MG63 (cell line): ENCODE data around the gene RAC3. TPM values are rescaled to one million over a fixed set of nuclear protein-coding genes. Genes with fewer than 3 reads are reported as not detected.

ENCODE experiments used
- DNase-seq: peaks from one replicate; pipeline ENCODE4 v3.0.0-alpha.2; 2020
- H3K27me3 ChIP-seq: fragments of 250-450 bp; sonication (Bioruptor Pico); 2 replicates; pipeline ENCODE4 v1.5.1; 2020; ENCODE audit warnings: mild to moderate bottlenecking, moderate library complexity
- H3K36me3 ChIP-seq: fragments of 250-450 bp; sonication (Bioruptor Pico); 2 replicates; pipeline ENCODE4 v1.5.1; 2020; ENCODE audit warnings: mild to moderate bottlenecking, moderate library complexity
- H3K4me3 ChIP-seq: fragments of 250-450 bp; sonication (Bioruptor Pico); 2 replicates; pipeline ENCODE4 v1.5.1; 2020; ENCODE audit warnings: mild to moderate bottlenecking, moderate library complexity
- H3K9me3 ChIP-seq: fragments of 250-450 bp; sonication (Bioruptor Pico); 2 replicates; pipeline ENCODE4 v1.5.1; 2020; ENCODE audit warnings: mild to moderate bottlenecking, moderate library complexity
- total RNA-seq: library from RNA; depleted of rRNA; stranded (reverse); fragments of >200 nt; shearing (Covaris generic); gene quantifications from 2 replicates; pipeline ENCODE4 v1.2.3, GENCODE V29; 2014; ENCODE audit warnings: low replicate concordance

RAC3 gene
- total RNA-seq, 1 experiment from 2014 or later = 18.4 TPM

DNA sequence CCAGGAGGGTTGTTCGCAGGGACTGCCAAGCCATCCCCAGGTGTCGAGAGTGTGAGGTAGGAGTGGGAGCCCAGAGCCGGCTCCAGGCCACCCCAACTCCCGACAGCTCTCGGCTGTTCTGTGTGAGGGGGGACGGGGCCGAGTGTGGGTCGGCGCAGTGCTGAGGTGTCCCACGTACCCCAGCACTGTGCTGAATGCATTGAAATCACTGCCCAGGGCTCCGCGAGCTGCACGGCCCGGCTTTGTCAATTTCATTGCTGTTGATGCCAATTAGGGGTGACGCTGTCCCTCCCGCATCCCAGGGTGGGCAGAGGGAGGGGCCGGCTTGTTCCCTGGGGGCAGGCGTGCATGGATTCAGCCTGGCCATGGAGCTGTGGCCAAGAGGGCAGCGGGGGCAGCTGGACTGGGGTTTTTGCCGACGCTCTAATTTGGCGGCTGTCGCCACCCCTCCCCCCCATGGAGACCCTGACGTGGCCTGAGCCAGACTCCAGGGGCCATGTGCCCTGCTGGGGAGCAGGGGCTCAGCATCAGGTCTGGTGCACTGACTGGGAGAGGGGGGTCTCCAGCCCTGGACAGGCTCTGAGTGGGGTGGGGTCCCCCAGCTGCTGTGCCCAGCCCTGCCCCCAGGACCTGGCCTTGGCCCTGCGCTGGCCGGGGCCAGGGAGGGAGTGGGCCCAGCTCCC, 23.1 kb upstream of the RAC3 start:
- H3K4me3 ChIP-seq = no peak overlapping the region
- DNase-seq = no peak
- H3K9me3 ChIP-seq = no peaks in the 10 kb centered on the region
- H3K27me3 ChIP-seq = no peaks in the 10 kb centered on the region
- peaks cover 8% of the 10 kb centered on the region for H3K36me3 ChIP-seq

- no peak overlapping the region for H3K4me3 ChIP-seq
- H3K36me3 ChIP-seq = peaks cover 8% of the 10 kb centered on the region
- H3K9me3 ChIP-seq = no peaks in the 10 kb centered on the region
- DNase-seq = no peak
- H3K27me3 ChIP-seq = no peaks in the 10 kb centered on the region
Measured at GRCh38 chr17:82008941-82009405, 22.5 kb upstream of the RAC3 start.

DNA sequence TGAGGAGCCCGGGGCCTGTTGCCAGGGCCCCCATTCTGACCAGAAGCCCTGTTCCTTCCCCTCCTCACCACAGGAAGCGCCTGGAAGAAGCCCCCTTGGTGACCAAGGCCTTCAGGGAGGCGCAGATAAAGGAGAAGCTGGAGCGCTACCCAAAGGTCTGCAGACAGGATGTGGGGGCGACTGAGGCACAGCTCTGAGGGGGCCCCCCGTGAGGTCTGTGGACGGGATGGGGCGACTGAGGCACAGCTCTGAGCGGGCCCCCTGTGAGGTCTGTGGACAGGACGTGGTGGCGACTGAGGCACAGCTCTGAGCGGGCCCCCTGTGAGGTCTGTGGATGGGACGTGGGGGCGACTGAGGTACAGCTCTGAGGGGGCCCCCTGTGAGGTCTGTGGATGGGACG, 22.1 kb upstream of the RAC3 start:
- H3K27me3 ChIP-seq = no peaks in the 10 kb centered on the region
- DNase-seq = no peak
- H3K4me3 ChIP-seq = no peak overlapping the region
- no peaks in the 10 kb centered on the region for H3K9me3 ChIP-seq
- H3K36me3 ChIP-seq = peaks cover 6% of the 10 kb centered on the region

DNA sequence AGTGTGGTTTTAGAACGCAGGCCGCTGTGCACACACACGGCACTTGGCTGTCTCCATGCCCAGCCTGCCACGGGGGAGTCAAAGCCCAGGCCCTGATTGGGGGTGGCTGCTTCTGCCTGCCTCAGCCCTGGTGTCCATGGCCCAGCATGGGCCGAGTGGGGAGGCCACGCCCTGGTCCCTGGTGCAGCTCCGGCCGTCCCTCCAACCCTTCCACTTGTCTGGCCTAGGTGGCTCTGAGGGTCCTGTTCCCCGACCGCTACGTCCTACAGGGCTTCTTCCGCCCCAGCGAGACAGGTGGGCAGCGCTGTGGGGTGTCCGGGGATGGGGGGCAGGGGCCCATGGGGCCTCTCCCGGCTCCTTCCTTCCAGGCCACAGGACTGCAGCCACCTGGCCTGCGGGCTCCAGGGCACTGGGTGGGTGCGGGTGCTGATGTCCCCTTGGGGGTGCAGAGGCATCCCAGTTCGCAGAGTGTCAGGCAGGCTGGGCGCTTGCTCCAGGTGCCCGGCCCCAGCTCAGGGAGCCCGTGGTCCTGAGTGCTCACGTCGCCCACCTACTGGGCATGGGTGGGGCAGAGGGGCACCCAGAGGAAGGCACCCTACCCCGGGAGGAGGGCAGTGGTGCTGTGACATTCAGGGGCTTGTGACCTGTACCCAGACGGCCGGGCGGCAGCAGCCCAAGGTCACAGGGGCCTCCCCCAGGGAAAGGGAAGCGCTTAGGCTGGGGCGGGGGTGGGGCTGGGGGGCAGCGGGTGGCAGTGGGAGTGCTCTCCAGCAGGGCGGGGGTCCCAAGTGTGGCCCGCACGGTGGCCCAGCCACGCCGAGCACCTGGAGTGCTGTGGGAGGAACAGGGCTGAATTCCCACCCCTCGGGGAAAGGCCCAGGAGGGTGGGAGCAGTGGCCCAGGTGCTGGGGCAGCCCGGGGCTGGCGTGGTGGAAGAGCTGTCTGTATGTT, 20.6 kb upstream of the RAC3 start:
- Histone ChIP-seq H3K4me3 (no peak overlapping the region), H3K27me3 (no peaks in the 10 kb centered on the region), H3K9me3 (no peaks in the 10 kb centered on the region), H3K36me3 (peaks cover 6% of the 10 kb centered on the region)
- no peak for DNase-seq

DNA sequence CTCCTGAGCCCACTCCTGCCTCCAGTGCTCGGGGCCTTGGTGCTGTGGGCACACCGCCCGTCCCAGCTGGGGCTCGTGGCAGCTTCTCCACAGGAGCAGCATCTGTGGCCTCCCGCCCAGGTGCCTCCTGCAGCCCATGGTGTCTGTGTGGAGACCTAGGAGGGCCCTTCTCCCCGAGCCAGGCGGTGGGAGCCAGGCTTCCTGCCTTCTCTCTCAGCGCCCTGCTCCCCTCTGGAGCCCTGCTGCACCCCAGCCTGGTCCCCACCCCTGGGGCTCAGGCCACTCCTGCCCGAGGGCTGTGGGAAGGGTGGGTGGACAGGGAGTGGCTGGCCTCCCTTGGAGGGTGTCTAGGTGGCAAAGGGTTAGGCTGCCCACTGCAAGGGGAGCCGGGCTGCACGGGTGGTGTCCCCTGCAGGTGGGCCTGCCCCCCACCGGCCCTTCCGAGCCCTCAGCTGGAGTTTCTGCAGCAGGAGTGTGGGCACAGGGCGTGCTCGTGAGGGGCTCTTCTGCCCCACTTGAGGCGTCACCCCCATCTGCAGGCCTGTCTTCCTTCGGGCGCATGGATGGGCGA, 19.8 kb upstream of the RAC3 start:
- Histone ChIP-seq H3K36me3 (peaks cover 6% of the 10 kb centered on the region), H3K4me3 (no peak overlapping the region), H3K27me3 (no peaks in the 10 kb centered on the region), H3K9me3 (no peaks in the 10 kb centered on the region)
- no peak for DNase-seq

GRCh38 chr17:82012261-82012639, 19.2 kb upstream of the RAC3 start:
- no peaks in the 10 kb centered on the region for H3K27me3 ChIP-seq
- H3K9me3 ChIP-seq = no peaks in the 10 kb centered on the region
- H3K36me3 ChIP-seq = peaks cover under 1% of the 10 kb centered on the region; the same call in 1 of the 2 replicates
- no peak for DNase-seq
- H3K4me3 ChIP-seq = no peak overlapping the region

DNA sequence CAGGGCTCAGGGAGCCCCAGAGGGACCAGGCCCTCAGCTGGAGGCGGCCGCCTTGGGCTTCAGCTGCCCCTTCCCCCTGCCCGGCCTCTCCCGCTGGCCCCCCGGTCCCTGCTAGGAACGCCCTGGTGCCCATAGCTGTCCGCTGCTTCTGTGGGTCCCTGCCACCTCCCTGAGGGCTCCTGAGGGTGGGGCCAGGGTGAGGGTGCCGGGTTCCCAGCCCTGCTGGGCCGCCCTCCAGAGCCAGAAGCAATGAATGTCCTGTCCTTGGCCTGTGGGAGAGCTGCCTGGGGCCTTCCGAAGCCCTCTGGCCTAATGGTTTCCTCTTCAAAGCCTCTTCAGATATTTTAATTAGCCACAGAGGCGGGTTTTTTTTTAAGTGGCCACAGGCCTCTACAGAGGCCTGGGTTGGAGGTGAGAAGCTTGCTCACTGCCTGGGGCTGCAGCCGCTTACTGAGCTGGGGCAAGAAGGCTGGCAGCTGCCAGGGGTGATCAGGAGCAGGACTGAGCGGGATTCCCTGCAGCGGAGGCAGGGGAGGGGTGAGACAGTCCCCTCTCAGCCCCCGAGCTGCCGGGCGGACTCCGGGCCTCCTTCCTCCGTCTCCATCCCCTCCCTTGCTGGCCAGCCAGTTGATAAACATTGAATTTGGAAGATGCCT, 18.7 kb upstream of the RAC3 start:
- Histone ChIP-seq H3K9me3 (no peaks in the 10 kb centered on the region), H3K27me3 (no peaks in the 10 kb centered on the region), H3K4me3 (no peak overlapping the region), H3K36me3 (peaks cover 3% of the 10 kb centered on the region)
- DNase-seq = no peak

GRCh38 chr17:82013341-82013740, 18.1 kb upstream of the RAC3 start:
- H3K36me3 ChIP-seq = peaks cover 7% of the 10 kb centered on the region
- DNase-seq = no peak
- no peaks in the 10 kb centered on the region for H3K27me3 ChIP-seq
- no peak overlapping the region for H3K4me3 ChIP-seq
- no peaks in the 10 kb centered on the region for H3K9me3 ChIP-seq

DNA sequence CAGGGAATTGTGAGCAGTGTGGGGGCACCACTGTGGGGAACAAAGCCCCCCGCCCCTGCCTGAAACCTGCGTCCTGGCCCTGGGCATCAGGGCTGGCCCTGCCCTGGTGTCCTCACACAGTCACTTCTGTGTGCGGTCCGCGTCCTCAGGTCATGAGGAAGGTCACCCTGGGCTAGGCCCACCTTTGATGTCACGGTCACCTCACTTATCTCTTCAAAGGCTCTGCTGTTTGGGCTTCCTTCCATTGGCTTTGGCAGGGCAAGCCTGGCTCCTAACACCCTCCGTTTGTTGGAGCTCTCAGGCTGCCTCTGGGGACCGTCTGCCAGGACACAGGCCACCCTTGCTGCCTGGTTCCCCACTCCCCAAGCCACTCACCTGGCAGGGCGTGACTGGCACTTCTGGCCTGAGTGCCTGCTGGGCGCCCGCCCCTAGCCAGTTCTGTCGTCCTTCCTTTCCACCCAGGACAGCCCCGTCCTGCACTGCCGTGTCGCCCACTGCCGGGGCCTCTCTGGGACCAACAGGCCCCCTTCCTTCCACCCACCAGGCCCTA, 17.6 kb upstream of the RAC3 start:
- no peak for DNase-seq
- Histone ChIP-seq H3K27me3 (no peaks in the 10 kb centered on the region), H3K36me3 (peaks cover 12% of the 10 kb centered on the region)

DNA sequence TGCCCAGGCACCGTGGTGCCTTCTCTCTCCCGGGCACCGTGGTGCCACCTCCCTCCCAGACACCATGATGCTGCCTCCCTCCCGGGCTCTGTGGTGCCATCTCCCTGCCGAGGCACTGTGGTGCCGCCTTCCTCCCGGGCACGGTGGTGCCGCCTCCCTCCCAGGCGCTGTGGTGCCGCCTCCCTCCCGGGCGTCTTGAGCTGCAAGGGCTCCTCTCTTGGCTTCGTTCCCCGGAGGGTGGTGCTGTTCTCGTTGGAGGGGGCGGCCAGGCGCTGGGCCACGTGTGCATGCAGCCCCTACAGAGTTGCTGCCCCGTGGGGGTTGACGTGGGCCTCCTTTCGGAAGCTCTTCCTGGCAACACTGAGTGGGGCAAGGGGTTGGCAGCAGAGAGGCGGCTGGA, 17.0 kb upstream of the RAC3 start:
- no peaks in the 10 kb centered on the region for H3K27me3 ChIP-seq
- no peak for DNase-seq
- peaks cover 16% of the 10 kb centered on the region for H3K36me3 ChIP-seq
- no peaks in the 10 kb centered on the region for H3K9me3 ChIP-seq
- no peak overlapping the region for H3K4me3 ChIP-seq

More for the DNA sequence above, 17.6 kb upstream of the RAC3 start:
- Histone ChIP-seq H3K4me3 (no peak overlapping the region), H3K9me3 (no peaks in the 10 kb centered on the region)

DNA sequence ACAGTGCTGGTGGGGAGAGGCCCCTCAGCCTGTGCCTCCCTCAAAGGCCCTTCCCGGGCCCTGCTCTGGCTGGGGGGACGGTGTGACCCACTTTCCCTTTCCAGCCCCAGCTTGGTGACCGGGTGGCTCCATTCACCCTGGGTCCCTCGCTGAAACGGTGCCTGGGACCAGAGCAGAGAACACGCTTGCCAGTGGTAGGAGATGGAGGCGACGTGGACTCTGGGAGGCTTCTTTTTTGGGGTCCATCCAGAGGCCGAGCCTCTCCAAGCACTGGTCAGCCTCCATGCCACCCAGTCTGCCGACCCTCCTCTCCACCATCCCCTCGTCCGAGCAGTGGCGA, 16.5 kb upstream of the RAC3 start:
- no peaks in the 10 kb centered on the region for H3K9me3 ChIP-seq
- H3K36me3 ChIP-seq = peaks cover 19% of the 10 kb centered on the region
- no peak overlapping the region for H3K4me3 ChIP-seq
- H3K27me3 ChIP-seq = no peaks in the 10 kb centered on the region
- no peak for DNase-seq

DNA sequence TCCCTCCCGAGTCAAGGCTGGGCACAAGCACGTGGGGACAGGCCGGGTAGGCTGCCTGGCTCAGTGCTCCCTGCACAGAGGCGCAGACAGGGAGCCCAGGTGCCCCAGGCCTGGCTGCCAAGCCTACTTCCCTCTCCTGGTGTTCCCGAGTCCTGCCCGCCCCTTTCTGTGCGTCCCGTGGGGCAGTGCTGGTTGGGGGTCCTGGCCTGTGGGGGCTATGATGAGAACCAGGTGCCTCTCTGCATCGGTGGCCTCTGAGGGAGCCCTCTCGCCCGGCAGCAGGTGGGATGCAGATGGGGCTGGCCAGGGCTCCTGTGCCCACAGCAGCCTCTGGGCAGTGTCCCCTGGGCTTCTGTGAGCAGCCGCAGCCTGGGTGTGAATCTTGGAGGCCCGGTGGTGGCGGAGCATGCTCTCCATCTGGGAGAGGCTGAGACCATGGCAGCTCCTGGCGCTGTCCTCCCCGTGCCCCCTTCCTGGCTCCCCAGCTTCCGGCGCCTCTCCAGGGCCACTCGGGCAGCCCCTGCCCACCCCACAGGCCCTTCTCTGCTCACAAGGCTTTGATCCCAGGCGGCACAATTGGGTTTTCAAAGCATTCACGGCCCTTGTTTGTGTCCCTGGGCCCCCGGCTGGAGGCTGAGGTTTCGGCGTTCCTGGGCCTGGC, 16.0 kb upstream of the RAC3 start:
- DNase-seq = no peak
- Histone ChIP-seq H3K9me3 (no peaks in the 10 kb centered on the region), H3K36me3 (peaks cover 21% of the 10 kb centered on the region)

DNA sequence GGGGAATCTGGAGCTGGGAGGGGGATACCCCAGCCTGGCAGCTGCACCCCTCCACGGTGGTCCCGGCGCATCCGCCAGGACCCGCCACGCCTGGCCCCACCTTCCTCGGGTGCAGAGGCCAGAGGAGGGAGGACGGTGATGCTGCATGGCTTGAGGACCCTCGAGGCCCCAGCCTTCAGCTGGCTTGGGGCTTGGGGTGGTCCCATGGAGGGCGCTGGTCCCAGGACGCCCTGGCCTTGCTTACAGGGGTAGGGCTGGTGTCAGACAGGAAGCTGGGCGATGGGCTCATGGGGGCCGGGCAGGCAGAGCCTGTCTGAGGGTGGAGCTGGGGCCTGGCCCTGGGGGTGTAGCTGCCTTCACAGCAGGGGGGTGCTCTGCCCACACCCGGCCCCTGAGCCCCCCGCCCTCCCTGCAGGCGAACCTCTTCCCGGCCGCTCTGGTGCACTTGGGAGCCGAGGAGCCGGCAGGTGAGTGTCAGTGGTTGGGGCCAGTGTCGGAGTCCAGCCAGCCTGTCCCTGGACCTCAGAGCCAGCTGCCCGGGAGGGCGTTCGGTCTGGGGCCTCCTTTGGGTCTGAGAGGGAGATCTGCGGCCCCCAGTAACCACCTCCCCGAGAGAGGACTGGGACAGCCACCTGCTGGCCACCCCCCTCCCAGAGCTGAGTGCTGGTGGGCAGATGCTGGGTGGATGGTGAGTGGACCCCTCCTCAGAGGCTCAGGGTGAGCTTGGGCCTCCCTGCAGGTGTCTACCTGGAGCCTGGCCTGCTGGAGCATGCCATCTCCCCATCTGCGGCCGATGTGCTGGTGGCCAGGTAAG, 15.2 kb upstream of the RAC3 start:
- Histone ChIP-seq H3K4me3 (no peak overlapping the region), H3K27me3 (no peaks in the 10 kb centered on the region), H3K36me3 (peaks cover 21% of the 10 kb centered on the region), H3K9me3 (no peaks in the 10 kb centered on the region)
- no peak for DNase-seq

More for the DNA sequence above, 16.0 kb upstream of the RAC3 start:
- no peaks in the 10 kb centered on the region for H3K27me3 ChIP-seq
- H3K4me3 ChIP-seq = no peak overlapping the region

DNA sequence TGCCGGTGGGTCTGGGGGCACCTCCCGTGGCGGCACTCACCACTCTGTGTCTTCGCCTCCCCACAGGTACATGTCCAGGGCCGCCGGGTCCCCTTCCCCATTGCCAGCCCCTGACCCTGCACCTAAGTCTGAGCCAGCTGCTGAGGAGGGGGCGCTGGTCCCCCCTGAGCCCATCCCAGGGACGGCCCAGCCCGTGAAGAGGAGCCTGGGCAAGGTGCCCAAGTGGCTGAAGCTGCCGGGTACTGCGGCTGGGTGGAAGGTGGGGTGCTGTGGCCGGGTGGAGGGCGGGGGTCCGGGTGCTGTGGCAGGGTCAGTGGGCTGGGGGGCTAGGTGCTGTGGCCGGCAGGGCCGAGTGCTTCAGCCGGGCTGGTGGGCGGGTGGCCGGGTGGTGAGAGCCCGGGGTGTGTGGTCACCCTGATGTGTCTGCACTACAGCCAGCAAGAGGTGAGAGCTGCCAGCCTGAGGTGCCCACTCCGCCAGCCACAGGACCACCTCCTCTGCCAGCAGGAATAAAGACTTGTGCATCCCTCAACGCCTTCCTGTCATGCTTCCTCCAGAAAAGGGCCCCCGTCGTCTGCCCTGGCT, 14.5 kb upstream of the RAC3 start:
- H3K36me3 ChIP-seq = peaks cover 21% of the 10 kb centered on the region
- H3K27me3 ChIP-seq = no peaks in the 10 kb centered on the region
- DNase-seq = no peak
- H3K4me3 ChIP-seq = no peak overlapping the region
- no peaks in the 10 kb centered on the region for H3K9me3 ChIP-seq

GRCh38 chr17:82017612-82018151, 13.8 kb upstream of the RAC3 start:
- Histone ChIP-seq H3K9me3 (no peaks in the 10 kb centered on the region), H3K27me3 (no peaks in the 10 kb centered on the region), H3K4me3 (no peak overlapping the region), H3K36me3 (peaks cover 21% of the 10 kb centered on the region)
- DNase-seq = no peak
